ENCODE measurements around the gene TXLNB.

DNA sequence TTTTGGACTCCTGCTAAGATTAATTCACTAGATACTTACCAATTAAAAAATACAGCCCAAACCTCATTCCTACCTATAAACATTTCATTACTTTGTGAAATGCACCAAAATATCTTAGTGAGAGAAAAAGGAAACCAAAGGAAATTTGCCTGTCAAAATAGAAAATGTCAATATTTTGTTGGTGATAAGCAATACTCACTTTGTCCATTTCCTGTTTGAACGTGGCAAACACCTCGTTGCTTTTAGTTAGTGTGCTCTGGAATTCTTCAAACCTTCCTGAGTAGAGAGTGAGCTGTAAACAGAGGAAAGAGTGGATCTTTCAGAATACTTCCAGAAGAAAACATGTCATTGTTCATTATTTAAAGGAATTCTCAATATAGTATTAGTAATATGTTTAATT lies 44.2 kb downstream of the TXLNB start:
- no peak for TF ChIP-seq CTCF (IDR thresholded peaks at IDR 0.05)
- no peak for TF ChIP-seq ETV6 (CRISPR knock-in tag; IDR thresholded peaks at IDR 0.05)
- TF ChIP-seq, protein P1, sequence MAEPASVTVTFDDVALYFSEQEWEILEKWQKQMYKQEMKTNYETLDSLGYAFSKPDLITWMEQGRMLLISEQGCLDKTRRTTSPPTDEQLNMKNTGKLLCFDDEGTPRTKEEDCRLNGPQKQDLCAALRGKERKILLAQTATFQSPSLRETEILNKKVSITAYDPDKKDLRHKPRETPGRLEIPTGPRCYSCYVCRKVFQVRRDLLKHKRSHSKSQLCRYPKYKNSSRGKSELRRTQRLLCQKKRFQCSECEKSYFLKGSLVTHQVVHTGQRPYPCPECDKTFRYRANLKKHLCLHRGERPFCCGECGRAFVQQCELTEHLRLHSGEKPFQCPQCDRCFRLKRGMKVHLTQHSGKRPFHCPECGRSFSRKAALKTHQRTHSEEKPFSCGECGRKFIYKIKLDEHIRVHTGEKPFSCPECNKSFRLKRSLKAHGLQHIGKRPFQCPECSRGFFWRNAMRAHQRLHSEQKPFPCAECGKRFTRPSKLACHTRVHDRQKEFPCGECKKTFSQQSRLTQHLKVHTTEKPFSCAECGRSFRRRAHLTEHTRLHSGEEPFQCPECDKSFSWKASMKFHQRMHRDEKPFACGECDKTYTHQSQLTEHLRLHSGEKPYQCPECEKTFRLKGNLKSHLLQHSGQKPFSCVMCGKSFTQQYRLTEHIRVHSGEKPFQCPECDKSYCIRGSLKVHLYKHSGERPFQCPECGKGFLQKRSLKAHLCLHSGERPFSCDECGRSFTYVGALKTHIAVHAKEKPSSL (CRISPR knock-in tag; conservative IDR thresholded peaks at IDR 0.05), result no peak
- TF ChIP-seq, protein P2, sequence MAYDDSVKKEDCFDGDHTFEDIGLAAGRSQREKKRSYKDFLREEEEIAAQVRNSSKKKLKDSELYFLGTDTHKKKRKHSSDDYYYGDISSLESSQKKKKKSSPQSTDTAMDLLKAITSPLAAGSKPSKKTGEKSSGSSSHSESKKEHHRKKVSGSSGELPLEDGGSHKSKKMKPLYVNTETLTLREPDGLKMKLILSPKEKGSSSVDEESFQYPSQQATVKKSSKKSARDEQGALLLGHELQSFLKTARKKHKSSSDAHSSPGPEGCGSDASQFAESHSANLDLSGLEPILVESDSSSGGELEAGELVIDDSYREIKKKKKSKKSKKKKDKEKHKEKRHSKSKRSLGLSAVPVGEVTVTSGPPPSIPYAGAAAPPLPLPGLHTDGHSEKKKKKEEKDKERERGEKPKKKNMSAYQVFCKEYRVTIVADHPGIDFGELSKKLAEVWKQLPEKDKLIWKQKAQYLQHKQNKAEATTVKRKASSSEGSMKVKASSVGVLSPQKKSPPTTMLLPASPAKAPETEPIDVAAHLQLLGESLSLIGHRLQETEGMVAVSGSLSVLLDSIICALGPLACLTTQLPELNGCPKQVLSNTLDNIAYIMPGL (CRISPR knock-in tag; IDR thresholded peaks at IDR 0.05), result no peak
- no peak for TF ChIP-seq SP1 (CRISPR knock-in tag; conservative IDR thresholded peaks at IDR 0.05)
- TF ChIP-seq USF2 (CRISPR knock-in tag; IDR thresholded peaks at IDR 0.05), result no peak
- TF ChIP-seq TEAD4 (CRISPR knock-in tag; IDR thresholded peaks at IDR 0.05), result no peak
- TF ChIP-seq CREB1 (CRISPR knock-in tag; IDR thresholded peaks at IDR 0.05), result no peak
- TF ChIP-seq, protein P3, sequence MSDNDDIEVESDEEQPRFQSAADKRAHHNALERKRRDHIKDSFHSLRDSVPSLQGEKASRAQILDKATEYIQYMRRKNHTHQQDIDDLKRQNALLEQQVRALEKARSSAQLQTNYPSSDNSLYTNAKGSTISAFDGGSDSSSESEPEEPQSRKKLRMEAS (CRISPR knock-in tag; IDR thresholded peaks at IDR 0.05), result no peak
- TF ChIP-seq JUN (CRISPR knock-in tag; IDR thresholded peaks at IDR 0.05), result no peak

Measured in WTC11 (cell line).